Natural killer cell (primary cell): ENCODE measurements around the gene RASSF1. TPM values are rescaled to one million over a fixed set of nuclear protein-coding genes. Genes with fewer than 3 reads are reported as not detected.

ENCODE experiments used
- ATAC-seq, 3 donors: fragments of 150-1000 bp in 2 of 3; fragments of 200-7000 bp in 1 of 3; cut with Tn5 transposase; 1 replicate in 1 of 3; 2 replicates in 2 of 3; pipeline ENCODE4 v1.10.0; 2021; ENCODE audit warnings: mild to moderate bottlenecking in 2 of 3, moderate library complexity in 2 of 3
- DNase-seq, 2 donors: peaks; one replicate each; pipeline versions ENCODE4 v3.0.0 to v3.0.0-alpha.2; 2013 to 2021; ENCODE audit warnings: mixed read lengths in 1 of 2
- H3K27ac ChIP-seq: one replicate; pipeline ENCODE4 v1.5.1; 2013; ENCODE audit warnings: mild to moderate bottlenecking, low read length
- H3K27me3 ChIP-seq: one replicate; pipeline ENCODE4 v1.6.1; 2013; ENCODE audit warnings: low read length; ENCODE audit not compliant: control insufficient read depth, insufficient read depth
- H3K36me3 ChIP-seq: one replicate; pipeline ENCODE4 v1.6.1; 2013; ENCODE audit warnings: low read length; ENCODE audit not compliant: control insufficient read depth, insufficient read depth
- H3K4me1 ChIP-seq: one replicate; pipeline ENCODE4 v1.6.1; 2013; ENCODE audit warnings: low read length; ENCODE audit not compliant: control insufficient read depth, insufficient read depth
- H3K4me3 ChIP-seq: one replicate; pipeline ENCODE4 v1.5.1; 2013; ENCODE audit warnings: low read length
- H3K9me3 ChIP-seq: one replicate; pipeline ENCODE4 v1.6.1; 2013; ENCODE audit warnings: low read length; ENCODE audit not compliant: control insufficient read depth, insufficient read depth
- H3K27ac Mint-ChIP-seq, 2 donors: one replicate each; pipeline ENCODE4 v1.8.0; 2022; ENCODE audit warnings: mild to moderate bottlenecking in 2 of 2, mixed read lengths in 2 of 2, moderate library complexity in 1 of 2
- H3K27me3 Mint-ChIP-seq, 2 donors: one replicate each; pipeline ENCODE4 v1.8.0; 2022; ENCODE audit warnings: low read depth in 2 of 2, mixed read lengths in 2 of 2
- H3K36me3 Mint-ChIP-seq: one replicate; pipeline ENCODE4 v1.8.0; 2022; ENCODE audit warnings: mixed read lengths
- H3K4me1 Mint-ChIP-seq, 2 donors: one replicate each; pipeline ENCODE4 v1.8.0; 2022; ENCODE audit warnings: mixed read lengths in 2 of 2
- H3K4me3 Mint-ChIP-seq: one replicate; pipeline ENCODE4 v1.8.0; 2022; ENCODE audit warnings: mild to moderate bottlenecking, moderate library complexity, mixed read lengths
- H3K9me3 Mint-ChIP-seq, 2 donors: one replicate each; pipeline ENCODE4 v1.8.0; 2022; ENCODE audit warnings: mixed read lengths in 2 of 2
- CTCF ChIP-seq: fragments of 200-600 bp; IDR thresholded peaks from one replicate; pipeline ENCODE4 v1.8.0; 2022; ENCODE audit warnings: antibody characterized with exemption
- WGBS: methylation state at CpG from one replicate; pipeline ENCODE4 v1.1.7; 2013; ENCODE audit warnings: missing lambda C conversion rate; ENCODE audit not compliant: insufficient coverage; 5-methylcytosine and 5-hydroxymethylcytosine counted together
- intact Hi-C: fragments of 100-400 bp; cut with micrococcal nuclease; formaldehyde crosslinking; loops from one replicate; pipeline ENCODE4 v1.14.2; 2022
- total RNA-seq, 4 donors: library from RNA; stranded (reverse); fragments of 120-200 nt in 1 of 4; gene quantifications; one replicate each; pipeline versions ENCODE4 v1.2.3 to v1.2.4, GENCODE V29; 2013 to 2022

RASSF1 gene
- total RNA-seq, 3 donors from 2014 or later (not counting 1 experiment from before 2014, with no cell fraction given): 298 to 329 (median 305) TPM

GRCh38 chr3:50320853-50321335, 19.7 kb downstream of the RASSF1 start:
- no peaks in the 10 kb centered on the region for H3K9me3 Mint-ChIP-seq
- H3K4me3 Mint-ChIP-seq: peak overlapping the region; percentile 93
- peak; percentile 40 to 60 (median 56) for ATAC-seq
- peaks cover 68% of the 10 kb centered on the region for H3K4me1 ChIP-seq
- under 1% methylated on average over 45 of the region's 45 CpGs for WGBS
- intact Hi-C loops: loop anchor here (2.0 kb wide), 1 partner anchor 16 kb away; no protein-coding TSS in a partner anchor
- no peaks in the 10 kb centered on the region for H3K9me3 ChIP-seq
- peaks cover 6% of the 10 kb centered on the region for H3K36me3 ChIP-seq
- peak overlapping the region; percentile 21 for H3K27ac ChIP-seq
- H3K27ac Mint-ChIP-seq: peak overlapping the region; percentile 74 to 87
- H3K27me3 ChIP-seq: no peaks in the 10 kb centered on the region
- H3K36me3 Mint-ChIP-seq: no peaks in the 10 kb centered on the region
- TF ChIP-seq CTCF: no peak
- H3K27me3 Mint-ChIP-seq: no peaks in the 10 kb centered on the region
- peak in 1 of 2 donors; percentile 77 for DNase-seq
- peaks cover 22 to 52% of the 10 kb centered on the region in 2 donors for H3K4me1 Mint-ChIP-seq
- H3K4me3 ChIP-seq: peak overlapping the region; percentile 66

GRCh38 chr3:50319894-50320625, 20.6 kb downstream of the RASSF1 start:
- Mint-ChIP-seq H3K27ac (peak overlapping the region; percentile 69 to 87), H3K4me1 (peaks cover 22 to 47% of the 10 kb centered on the region in 2 donors), H3K4me3 (peak overlapping the region; percentile 93), H3K36me3 (no peaks in the 10 kb centered on the region), H3K9me3 (no peaks in the 10 kb centered on the region), H3K27me3 (no peaks in the 10 kb centered on the region)
- TF ChIP-seq CTCF: no peak
- WGBS: 93% methylated on average over 29 of the region's 29 CpGs
- Histone ChIP-seq H3K36me3 (no peaks in the 10 kb centered on the region), H3K27ac (no peak overlapping the region), H3K4me1 (peaks cover 67% of the 10 kb centered on the region), H3K4me3 (peak overlapping the region; percentile 66), H3K27me3 (no peaks in the 10 kb centered on the region), H3K9me3 (no peaks in the 10 kb centered on the region)
- intact Hi-C loops: loop anchor here (2.0 kb wide), 1 partner anchor 17 kb away; no protein-coding TSS in a partner anchor
- no peak for DNase-seq
- ATAC-seq: no peak

GRCh38 chr3:50319181-50319893, 21.3 kb downstream of the RASSF1 start:
- DNase-seq (no peak), ATAC-seq (no peak)
- WGBS: 97% methylated on average over 16 of the region's 16 CpGs
- Mint-ChIP-seq H3K9me3 (no peaks in the 10 kb centered on the region), H3K27ac (peak overlapping the region; percentile 38 to 76), H3K36me3 (no peaks in the 10 kb centered on the region), H3K4me3 (peak overlapping the region; percentile 71), H3K27me3 (no peaks in the 10 kb centered on the region), H3K4me1 (peaks cover 22 to 39% of the 10 kb centered on the region in 2 donors)
- no peaks in the 10 kb centered on the region for H3K27me3 ChIP-seq
- no peaks in the 10 kb centered on the region for H3K36me3 ChIP-seq
- no peak overlapping the region for H3K4me3 ChIP-seq
- no peak for TF ChIP-seq CTCF
- H3K27ac ChIP-seq: peak overlapping the region; percentile 14
- peaks cover 67% of the 10 kb centered on the region for H3K4me1 ChIP-seq
- intact Hi-C loops: no loop called here
- H3K9me3 ChIP-seq: no peaks in the 10 kb centered on the region
